GM12874 (cell line): ENCODE results near the gene SPATC1L.
A peak's percentile ranks its signal among the peaks of the same experiment; 100 is the strongest.

Source experiments
- CTCF ChIP-seq: IDR thresholded peaks from 2 replicates; pipeline ENCODE4 v1.5.1; 2011; ENCODE audit warnings: low read depth, mild to moderate bottlenecking, control low read depth, low read length, moderate library complexity; ENCODE audit not compliant: insufficient read depth

The SPATC1L gene

GRCh38 chr21:46151261-46151988, 32.8 kb downstream of the SPATC1L start:
- TF ChIP-seq CTCF, result no peak

- TF ChIP-seq CTCF, result no peak
Measured at GRCh38 chr21:46150491-46151121, 33.7 kb downstream of the SPATC1L start.

- no peak for TF ChIP-seq CTCF
Measured at GRCh38 chr21:46150073-46150472, 34.2 kb downstream of the SPATC1L start.

GRCh38 chr21:46149205-46149901, 34.9 kb downstream of the SPATC1L start:
- no peak for TF ChIP-seq CTCF

- TF ChIP-seq CTCF, result no peak
Measured at GRCh38 chr21:46148106-46148505, 36.2 kb downstream of the SPATC1L start.

GRCh38 chr21:46147429-46147828, 36.8 kb downstream of the SPATC1L start:
- peak; percentile 64 for TF ChIP-seq CTCF

- TF ChIP-seq CTCF, result no peak
Measured at GRCh38 chr21:46146856-46147255, 37.4 kb downstream of the SPATC1L start.
